NCI-H146 treated with DMSO at 0.1 percent for 48 hours (cell line): ENCODE measurements around the gene NEDD4.
"Not testable (repeated sequence)": the region's sequence is repeated elsewhere in the genome, so short reads cannot be mapped to it uniquely, and the experiment has no call there.

Experiments
- DNase-seq: peaks from one replicate; lab custom pipeline; 2025; ENCODE audit not compliant: unreplicated experiment; lab: John Stamatoyannopoulos, UW

NEDD4 gene

GRCh38 chr15:55897560-55898336 lies 95.7 kb downstream of the NEDD4 start:
- DNase-seq: no peak

DNA sequence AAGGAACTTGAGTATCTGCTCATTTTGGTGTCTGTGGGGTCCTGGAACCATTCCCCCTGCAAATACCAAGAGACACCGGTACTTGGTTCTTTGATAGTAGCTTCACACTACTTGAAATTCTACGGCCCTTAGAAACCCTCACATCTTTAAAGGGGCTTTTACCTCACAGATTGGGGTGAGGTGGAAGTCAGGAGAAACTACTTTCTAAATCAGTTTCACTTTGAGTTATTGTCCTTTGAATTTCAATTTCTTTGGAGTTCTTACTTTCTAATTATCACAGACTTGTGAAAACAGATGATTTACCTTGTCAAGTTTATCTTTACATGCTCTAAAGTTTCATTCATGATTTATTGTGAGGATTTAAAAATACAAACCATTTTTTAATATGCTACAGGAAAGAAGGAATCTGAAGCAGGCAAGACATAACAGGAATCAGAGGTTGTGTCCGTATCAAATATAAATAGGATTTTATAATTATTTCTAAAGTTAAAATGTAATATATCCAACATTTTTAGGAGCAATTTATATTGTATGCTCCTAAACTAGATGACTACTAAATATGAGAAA lies 98.9 kb downstream of the NEDD4 start:
- DNase-seq: no peak

GRCh38 chr15:55893852-55894251 lies 99.6 kb downstream of the NEDD4 start:
- DNase-seq: no peak

- no peak for DNase-seq
Measured at GRCh38 chr15:55891196-55891595, 102.2 kb downstream of the NEDD4 start.

GRCh38 chr15:55884223-55884622 lies 109.2 kb downstream of the NEDD4 start:
- no peak for DNase-seq

DNA sequence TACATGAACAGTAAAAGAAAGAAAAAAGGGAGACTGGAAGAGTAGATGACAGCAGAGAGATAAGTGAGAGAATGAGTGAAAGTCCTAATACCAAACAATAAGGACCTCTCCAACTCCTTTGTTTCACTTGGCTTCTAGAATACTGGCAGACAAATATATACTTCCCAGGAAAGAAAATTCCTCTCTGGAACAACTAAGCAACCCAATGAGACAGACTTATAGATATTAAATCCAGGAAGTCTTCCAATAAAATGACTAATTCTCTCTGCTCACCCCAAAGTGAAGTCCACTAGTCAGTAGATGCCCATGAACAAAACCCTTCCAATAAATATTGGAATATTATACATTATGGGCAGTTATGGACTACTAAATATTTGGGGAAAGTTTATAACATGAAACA lies 114.2 kb downstream of the NEDD4 start:
- no peak for DNase-seq

- DNase-seq: no peak
Measured at GRCh38 chr15:55873024-55873720, 120.2 kb downstream of the NEDD4 start.

GRCh38 chr15:55872471-55872870 lies 120.9 kb downstream of the NEDD4 start:
- no peak for DNase-seq

DNA sequence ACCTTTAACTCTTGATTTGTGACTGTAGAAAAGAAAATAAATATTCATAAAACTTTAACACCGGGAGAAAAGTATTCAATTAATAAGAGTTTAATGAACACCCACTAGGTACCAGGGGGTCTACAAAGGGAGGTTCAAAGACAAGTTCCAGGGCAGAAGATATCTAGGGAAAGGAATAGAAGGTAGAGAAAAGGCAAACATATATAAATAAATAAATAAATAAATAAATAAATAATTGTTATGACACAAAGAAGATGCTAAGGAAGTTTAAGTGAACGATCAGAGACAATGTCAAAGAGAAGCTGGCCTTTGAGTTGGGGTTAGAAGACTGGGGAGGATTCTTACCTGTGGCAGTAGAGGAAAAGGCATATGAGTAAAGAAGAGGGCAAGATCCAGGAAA lies 123.8 kb downstream of the NEDD4 start:
- DNase-seq: no peak

- DNase-seq: no peak
Measured at GRCh38 chr15:55868707-55869106, 124.7 kb downstream of the NEDD4 start.

DNA sequence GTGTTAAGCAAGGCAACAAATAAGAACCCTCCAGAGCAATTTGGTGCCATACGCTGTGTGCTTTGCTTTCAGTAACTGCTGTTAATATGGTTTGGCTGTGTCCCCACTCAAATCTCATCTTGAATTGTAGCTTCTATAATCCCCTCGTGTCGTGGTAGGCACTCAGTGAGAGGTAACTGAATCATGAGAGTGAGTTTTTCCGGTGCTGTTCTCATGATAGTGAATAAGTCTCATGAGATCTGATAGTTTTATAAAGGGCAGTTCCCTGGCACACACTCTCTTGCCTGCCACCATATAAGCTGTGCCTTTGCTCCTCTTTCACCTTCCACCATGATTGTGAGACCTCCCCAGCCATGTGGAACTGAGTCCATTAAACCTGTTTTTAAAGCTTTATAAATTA lies 125.1 kb downstream of the NEDD4 start:
- DNase-seq: not testable (repeated sequence)

DNA sequence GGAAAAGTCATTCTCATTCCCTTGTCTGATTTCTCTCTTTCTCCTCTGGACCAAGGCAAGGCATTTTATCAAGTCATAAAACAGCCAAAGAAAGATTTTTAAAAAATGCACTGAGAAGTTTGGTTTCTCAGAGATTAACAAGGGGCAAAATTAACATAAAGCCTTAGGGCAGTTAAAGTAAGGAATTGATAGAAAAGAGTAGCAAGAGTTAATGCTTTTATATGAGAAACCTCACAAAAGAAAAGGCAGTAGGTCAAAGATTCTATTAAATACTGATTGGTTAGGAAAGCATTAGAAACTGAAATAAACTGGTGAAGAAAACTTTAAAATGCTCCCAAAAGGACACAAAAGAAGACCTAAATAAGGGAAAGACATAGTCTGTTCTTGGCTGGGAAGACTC lies 129.5 kb downstream of the NEDD4 start:
- DNase-seq: no peak

GRCh38 chr15:55861115-55861514 lies 132.3 kb downstream of the NEDD4 start:
- DNase-seq: no peak

DNA sequence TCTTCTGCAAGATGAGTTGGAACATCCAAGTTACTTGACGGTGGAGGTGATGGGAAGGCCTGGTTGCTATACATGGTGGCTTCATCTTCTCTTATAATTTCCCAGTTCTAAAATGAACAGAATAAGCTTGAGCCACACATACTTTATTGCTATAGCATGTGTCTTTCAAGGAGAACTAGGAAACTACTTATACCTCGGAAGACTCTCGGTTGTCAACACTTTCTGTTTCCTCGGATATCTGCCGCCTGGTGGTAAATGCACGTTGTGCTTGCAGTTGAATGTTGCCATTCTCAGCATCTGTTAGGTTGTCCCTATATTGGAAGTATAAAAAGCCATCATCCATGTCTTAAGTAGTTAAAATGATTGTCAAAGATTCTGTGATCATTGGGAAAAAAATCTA lies 132.9 kb downstream of the NEDD4 start:
- DNase-seq: no peak

- DNase-seq: no peak
Measured at GRCh38 chr15:55859681-55860080, 133.7 kb downstream of the NEDD4 start.

DNA sequence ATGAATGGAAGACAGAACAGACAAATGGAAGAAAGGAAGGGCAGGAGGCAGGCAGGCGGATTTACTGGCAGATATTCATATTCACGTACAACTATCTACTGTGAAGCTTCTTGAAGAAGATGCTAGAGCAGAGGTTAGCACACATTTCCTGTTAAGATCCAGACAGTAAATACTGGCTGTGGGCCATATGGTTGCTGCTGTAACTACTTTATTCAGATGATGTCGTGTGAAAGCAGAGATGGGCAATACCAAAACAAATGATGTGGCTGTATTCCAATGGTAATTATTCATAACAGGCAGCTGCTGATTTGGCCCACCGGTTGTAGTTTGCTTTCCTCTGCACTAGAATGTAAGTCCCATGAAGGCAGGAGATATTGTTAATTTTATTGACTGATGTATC lies 134.8 kb downstream of the NEDD4 start:
- DNase-seq: no peak

DNA sequence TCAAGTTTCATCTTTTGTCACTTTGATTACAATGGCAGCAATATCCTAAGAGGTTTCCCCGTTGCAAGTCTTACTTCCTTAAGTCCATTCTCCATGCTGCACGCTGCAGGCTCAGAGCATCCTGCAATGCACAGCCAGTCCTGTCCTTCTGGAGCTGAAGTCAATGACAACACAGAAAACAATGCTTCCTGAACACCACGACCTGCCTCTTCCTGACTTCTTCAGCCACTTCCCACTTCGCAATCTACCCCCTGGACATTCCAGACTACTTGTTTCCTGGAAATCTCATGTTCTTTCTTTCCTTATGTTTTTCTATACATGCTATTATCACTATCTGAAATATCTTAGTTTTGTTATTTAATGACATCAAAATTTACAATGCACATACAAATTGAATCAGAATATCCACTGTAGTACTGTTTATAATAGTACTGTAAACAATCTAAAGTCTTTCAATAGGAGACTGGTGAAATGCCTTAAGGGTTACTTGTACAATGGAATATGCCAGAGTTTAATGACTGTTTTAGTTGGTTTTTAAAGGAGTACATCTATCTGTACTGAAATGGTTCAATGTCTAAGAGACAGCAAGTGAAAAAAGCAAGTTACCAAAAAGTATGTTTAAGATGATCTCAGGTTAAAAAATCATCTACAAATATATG lies 136.8 kb downstream of the NEDD4 start:
- no peak for DNase-seq

DNA sequence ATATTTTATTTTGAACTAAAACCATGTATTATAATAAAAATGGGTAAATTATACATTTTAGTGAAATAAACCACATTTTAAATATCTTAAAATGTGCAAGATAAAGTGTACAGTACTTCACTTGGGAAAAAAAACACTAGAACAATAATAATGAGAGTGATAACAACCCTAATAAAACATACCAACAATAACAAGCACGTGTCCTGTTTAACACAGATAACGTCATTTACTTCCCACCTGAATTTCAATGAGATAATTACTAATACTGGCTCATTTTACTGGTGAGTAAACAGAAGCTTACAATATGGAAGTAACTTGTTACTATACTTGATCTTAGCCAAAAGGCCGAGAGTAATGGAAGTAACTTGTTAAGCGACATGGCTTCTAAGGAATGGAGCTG lies 140.3 kb downstream of the NEDD4 start:
- no peak for DNase-seq

DNA sequence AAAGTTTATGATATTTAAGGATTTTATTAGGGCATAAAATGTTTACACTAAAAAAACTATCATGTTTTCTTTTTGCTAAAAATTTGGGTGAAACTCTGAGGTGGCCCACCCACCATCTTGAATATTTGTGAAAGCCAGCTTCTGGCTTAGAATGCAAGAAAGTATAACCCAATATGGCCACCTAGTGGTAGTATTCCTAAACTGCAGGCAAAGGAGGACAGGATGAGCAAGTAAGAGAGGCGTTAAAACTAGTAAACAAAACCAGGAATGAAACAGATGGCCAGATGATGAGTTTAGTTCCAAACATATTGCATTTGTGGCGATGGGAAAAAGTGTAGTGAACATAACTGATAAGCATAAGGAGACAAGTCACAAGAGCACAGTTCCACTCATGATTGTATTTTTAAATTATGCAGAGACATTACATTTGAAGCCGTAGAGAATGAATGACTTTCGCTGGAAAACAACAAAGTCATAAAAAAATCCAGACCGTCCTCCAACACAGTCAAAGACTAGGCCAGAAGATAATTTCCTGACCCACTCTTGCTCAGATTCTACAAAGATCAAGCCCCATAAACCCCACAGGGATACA lies 147.2 kb downstream of the NEDD4 start:
- DNase-seq: peak; percentile 9

GRCh38 chr15:55842897-55843296 lies 150.5 kb downstream of the NEDD4 start:
- DNase-seq: not testable (repeated sequence)

DNA sequence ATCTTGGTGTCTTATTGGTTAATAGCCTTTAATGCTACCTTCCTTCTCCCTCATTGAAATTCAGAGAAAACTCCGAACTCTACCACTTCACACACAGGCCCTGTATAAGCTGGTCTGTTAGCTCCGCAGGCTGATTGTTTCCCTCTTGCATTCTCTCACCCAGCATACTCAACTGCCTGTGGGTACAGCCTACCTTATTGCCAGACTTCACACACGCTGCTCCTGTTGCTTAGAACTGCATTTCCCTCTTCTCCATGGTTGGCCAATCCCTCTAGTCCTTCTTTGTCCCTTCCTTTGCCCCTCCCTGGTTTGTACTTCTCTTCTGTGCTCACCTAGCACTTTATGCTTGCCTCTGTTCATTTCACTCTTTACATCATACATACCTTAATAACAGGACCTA lies 157.5 kb downstream of the NEDD4 start:
- no peak for DNase-seq
